H1 (cell line): ENCODE results near the gene GABRR3. TPM values are rescaled to one million over a fixed set of nuclear protein-coding genes. Genes with fewer than 3 reads are reported as not detected.

Source experiments
- CTCF ChIA-PET: fragments of 300-600 bp; sonication (Branson Sonifier 250); formaldehyde crosslinking; loops from one replicate; lab custom pipeline; 2021; ENCODE audit not compliant: partially characterized antibody; lab: Charles Lee
- POLR2A ChIA-PET: fragments of 300-600 bp; sonication (Branson Sonifier 250); formaldehyde crosslinking; loops from one replicate; lab custom pipeline; 2021; ENCODE audit warnings: inconsistent platforms; ENCODE audit not compliant: partially characterized antibody; lab: Charles Lee
- DNase-seq, 2 experiments: peaks; one replicate each; pipeline versions ENCODE4 v3.0.0 to v3.0.0-alpha.2; 2010 to 2022; ENCODE audit warnings: low spot score in 2 of 2, low read depth in 1 of 2, mixed read lengths in 1 of 2
- FAIRE-seq: peaks from 2 replicates; lab custom pipeline; 2011; peaks lifted over from hg19 to GRCh38; lab: Jason Lieb, UNC
- H2AFZ ChIP-seq: 2 replicates; pipeline ENCODE4 v1.8.1; 2012; ENCODE audit warnings: low read length, inconsistent platforms
- H2AK5ac ChIP-seq: 2 replicates; pipeline ENCODE4 v1.6.1; 2013; ENCODE audit warnings: low read depth, low read length
- H2BK120ac ChIP-seq: replicated peaks from 2 replicates; pipeline ENCODE3; 2013; ENCODE audit warnings: low read depth, low read length, inconsistent platforms
- H2BK12ac ChIP-seq: 2 replicates; pipeline ENCODE4 v1.6.1; 2013; ENCODE audit warnings: low read depth, low read length
- H2BK15ac ChIP-seq: 2 replicates; pipeline ENCODE4 v1.6.1; 2013; ENCODE audit warnings: low read length
- H2BK20ac ChIP-seq: 2 replicates; pipeline ENCODE4 v1.6.1; 2013; ENCODE audit warnings: low read length
- H2BK5ac ChIP-seq: 2 replicates; pipeline ENCODE4 v1.6.1; 2013; ENCODE audit warnings: low read depth, low read length
- H3K14ac ChIP-seq: 2 replicates; pipeline ENCODE4 v1.6.1; 2013; ENCODE audit warnings: inconsistent platforms; ENCODE audit not compliant: insufficient read length
- H3K18ac ChIP-seq: 2 replicates; pipeline ENCODE4 v1.6.1; 2013; ENCODE audit warnings: low read length; ENCODE audit errors: extremely low read depth
- H3K23ac ChIP-seq: 2 replicates; pipeline ENCODE4 v1.6.1; 2013; ENCODE audit warnings: inconsistent platforms; ENCODE audit not compliant: insufficient read length
- H3K23me2 ChIP-seq: 2 replicates; pipeline ENCODE4 v1.6.1; 2013; ENCODE audit warnings: low read depth, low read length
- H3K27ac ChIP-seq: 2 replicates; pipeline ENCODE4 v1.6.1; 2011; ENCODE audit warnings: low read depth, low read length, inconsistent platforms
- H3K27me3 ChIP-seq, 4 experiments: replicated peaks in 1 of 4; 1 replicate in 1 of 4; 2 replicates in 3 of 4; pipeline versions ENCODE4 v1.6.1 to v1.8.1; 2011 to 2013; ENCODE audit warnings: low read length in 3 of 4, mild to moderate bottlenecking in 3 of 4, inconsistent platforms in 2 of 4, mixed read lengths in 2 of 4, moderate library complexity in 1 of 4; ENCODE audit not compliant: control insufficient read depth in 3 of 4, insufficient read depth in 3 of 4; ENCODE audit errors: extremely low read depth in 1 of 4
- H3K36me3 ChIP-seq, 4 experiments: 2 replicates each; pipeline versions ENCODE4 v1.6.1 to v1.8.1; 2011 to 2013; ENCODE audit warnings: mild to moderate bottlenecking in 4 of 4, low read length in 3 of 4, moderate library complexity in 2 of 4, control low read depth in 1 of 4, inconsistent platforms in 1 of 4; ENCODE audit not compliant: insufficient read depth in 4 of 4, control insufficient read depth in 2 of 4
- H3K4ac ChIP-seq: replicated peaks from 2 replicates; pipeline ENCODE3; 2013; ENCODE audit warnings: low read length, low read depth, mixed read lengths, inconsistent platforms; ENCODE audit not compliant: insufficient read length
- H3K4me1 ChIP-seq, 4 experiments: replicated peaks in 1 of 4; 1 replicate in 1 of 4; 2 replicates in 3 of 4; pipeline versions ENCODE4 v1.6.1 to v1.8.1; 2011 to 2013; ENCODE audit warnings: low read length in 3 of 4, inconsistent platforms in 2 of 4, mixed read lengths in 1 of 4; ENCODE audit not compliant: insufficient read depth in 4 of 4, control insufficient read depth in 3 of 4
- H3K4me2 ChIP-seq, 2 experiments: 2 replicates each; pipeline versions ENCODE4 v1.6.1 to v1.8.1; 2011 to 2013; ENCODE audit warnings: low read depth in 2 of 2, low read length in 2 of 2, control low read depth in 1 of 2, inconsistent platforms in 1 of 2, mild to moderate bottlenecking in 1 of 2; ENCODE audit not compliant: insufficient read depth in 1 of 2
- H3K4me3 ChIP-seq, 4 experiments: fragments of 200-600, 300-600 bp in 1 of 4; sonication (generic), shearing (Covaris generic), sonication (Bioruptor Twin) in 1 of 4; 2 replicates each; pipeline versions ENCODE4 v1.5.1 to v1.8.1; 2011 to 2016; ENCODE audit warnings: low read length in 4 of 4, low read depth in 3 of 4, control low read depth in 2 of 4, inconsistent platforms in 2 of 4, mild to moderate bottlenecking in 2 of 4, mixed read lengths in 1 of 4, moderate library complexity in 1 of 4; ENCODE audit not compliant: insufficient read depth in 2 of 4; ENCODE audit errors: extremely low read depth in 1 of 4
- H3K56ac ChIP-seq: replicated peaks from 2 replicates; pipeline ENCODE3; 2013; ENCODE audit warnings: low read depth, mild to moderate bottlenecking, mixed read lengths, low read length, inconsistent platforms; ENCODE audit not compliant: insufficient read length
- H3K79me1 ChIP-seq: 2 replicates; pipeline ENCODE4 v1.6.1; 2013; ENCODE audit warnings: low read depth, low read length, control low read depth
- H3K79me2 ChIP-seq, 2 experiments: 2 replicates each; pipeline versions ENCODE4 v1.6.1 to v1.8.1; 2012 to 2013; ENCODE audit warnings: low read length in 2 of 2, mild to moderate bottlenecking in 2 of 2, inconsistent platforms in 1 of 2; ENCODE audit not compliant: insufficient read depth in 2 of 2, control insufficient read depth in 1 of 2
- H3K9ac ChIP-seq, 4 experiments: replicated peaks in 1 of 4; 1 replicate in 1 of 4; 2 replicates in 3 of 4; pipeline versions ENCODE4 v1.6.1 to v1.8.1; 2011 to 2013; ENCODE audit warnings: low read depth in 3 of 4, low read length in 3 of 4, control low read depth in 2 of 4, mild to moderate bottlenecking in 2 of 4, moderate library complexity in 2 of 4, inconsistent platforms in 1 of 4; ENCODE audit errors: extremely low read depth in 1 of 4
- H3K9me3 ChIP-seq, 2 experiments: 2 replicates each; pipeline versions ENCODE4 v1.6.1 to v1.8.1; 2012 to 2013; ENCODE audit warnings: mild to moderate bottlenecking in 2 of 2, moderate library complexity in 2 of 2, control low read depth in 1 of 2, inconsistent platforms in 1 of 2, low read depth in 1 of 2, low read length in 1 of 2, mixed read lengths in 1 of 2; ENCODE audit not compliant: insufficient read depth in 2 of 2
- H4K20me1 ChIP-seq, 2 experiments: replicated peaks in 1 of 2; 2 replicates each; pipeline versions ENCODE3 to v1.8.1; 2011 to 2013; ENCODE audit warnings: inconsistent platforms in 2 of 2, low read length in 2 of 2, mild to moderate bottlenecking in 1 of 2; ENCODE audit not compliant: insufficient read depth in 2 of 2, control insufficient read depth in 1 of 2
- H4K5ac ChIP-seq: 2 replicates; pipeline ENCODE4 v1.6.1; 2013; ENCODE audit warnings: low read length, low read depth, mixed read lengths, inconsistent platforms; ENCODE audit not compliant: insufficient read length
- H4K8ac ChIP-seq: 2 replicates; pipeline ENCODE4 v1.8.0; 2013; ENCODE audit warnings: mild to moderate bottlenecking, moderate library complexity, low read length, inconsistent platforms; ENCODE audit not compliant: insufficient read depth; ENCODE audit errors: extremely low read depth
- H4K91ac ChIP-seq: replicated peaks from 2 replicates; pipeline ENCODE3; 2013; ENCODE audit warnings: low read length, mixed read lengths, inconsistent platforms; ENCODE audit not compliant: insufficient read length
- BRCA1 ChIP-seq: IDR thresholded peaks from 2 replicates; pipeline ENCODE4 v1.6.1; 2012; ENCODE audit warnings: low read depth, low read length, improper control_type of control experiment
- CBX5 ChIP-seq: fragments of 300-800, 300-1000 bp; sonication (generic); IDR thresholded peaks from 2 replicates; pipeline ENCODE4 v1.7.1; 2016; ENCODE audit warnings: antibody characterized with exemption, low read length, low read depth
- CHD2 ChIP-seq: IDR thresholded peaks from 2 replicates; pipeline ENCODE4 v1.6.1; 2012; ENCODE audit warnings: low read length, improper control_type of control experiment
- EP300 ChIP-seq, 2 experiments: IDR thresholded peaks; 1 replicate in 1 of 2; 2 replicates in 1 of 2; pipeline ENCODE4 v1.6.1; 2011 to 2012; ENCODE audit warnings: low read depth in 2 of 2, low read length in 2 of 2, mild to moderate bottlenecking in 2 of 2, borderline replicate concordance in 1 of 2, inconsistent platforms in 1 of 2, moderate library complexity in 1 of 2
- JUND ChIP-seq: IDR thresholded peaks from 2 replicates; pipeline ENCODE4 v1.6.1; 2011; ENCODE audit warnings: mild to moderate bottlenecking, improper control_type of control experiment, low read length
- SP4 ChIP-seq: IDR thresholded peaks from 2 replicates; pipeline ENCODE4 v1.6.1; 2012; ENCODE audit warnings: low read length, inconsistent platforms
- TAF1 ChIP-seq: IDR thresholded peaks from 2 replicates; pipeline ENCODE4 v1.6.1; 2011; ENCODE audit warnings: mild to moderate bottlenecking, low read depth, low read length
- TAF7 ChIP-seq: optimal IDR thresholded peaks from 2 replicates; pipeline ENCODE3; 2011; ENCODE audit warnings: low read depth, mild to moderate bottlenecking, inconsistent platforms, low read length, moderate library complexity, borderline replicate concordance
- ZNF274 ChIP-seq: IDR thresholded peaks from 2 replicates; pipeline ENCODE4 v1.7.0; 2012; ENCODE audit warnings: low read length, borderline replicate concordance; ENCODE audit errors: extremely low read depth
- WGBS, 2 experiments: shearing (Covaris generic) in 1 of 2; methylation state at CpG; one replicate each; pipeline versions ENCODE4 v1.1.6 to v1.1.7; 2013 to 2015; ENCODE audit warnings: low lambda C conversion rate in 2 of 2, mixed read lengths in 2 of 2, inconsistent platforms in 1 of 2, low coverage in 1 of 2, missing lambda C conversion rate in 1 of 2; ENCODE audit not compliant: insufficient replicate concordance in 2 of 2, insufficient coverage in 1 of 2, insufficient read length in 1 of 2; ENCODE audit errors: extremely low coverage in 1 of 2, missing lambda C conversion rate in 1 of 2; 5-methylcytosine and 5-hydroxymethylcytosine counted together
- polyA plus RNA-seq, 7 experiments: library from polyadenylated mRNA; depleted of rRNA in 3 of 7; stranded (reverse) in 5 of 7; unstranded in 2 of 7; fragments of >200 nt in 5 of 7; fragments of 200-250 nt in 2 of 7; gene quantifications; 1 replicate in 5 of 7; 2 replicates in 1 of 7; 4 replicates in 1 of 7; pipeline versions ENCODE4 v1.2.1 to v1.2.3, GENCODE V29; 2011 to 2013; ENCODE audit warnings: missing spikeins in 2 of 7, mixed read lengths in 2 of 7
- total RNA-seq: library from RNA; stranded (reverse); fragmentation: NEBNext Ultra II Directional; extraction: Animal tissue kit (Norgen Biotek cat#: 25700); gene quantifications from 2 replicates; pipeline ENCODE4 v1.2.1, GENCODE V29; 2021

The GABRR3 gene
- total and polyA plus RNA-seq, 2 of the 8 experiments (the other 6 are each of a cell fraction or from before 2014, with no cell fraction given): not detected

- Histone ChIP-seq H3K14ac (no peak overlapping the region), H3K79me1 (peaks cover 2% of the 10 kb centered on the region; the same call in 1 of the 2 replicates), H3K79me2 (no peaks in the 10 kb centered on the region), H3K18ac (no peak overlapping the region), H2BK15ac (no peak overlapping the region), H2BK120ac (no peak overlapping the region), H3K9me3 (no peaks in the 10 kb centered on the region), H2BK20ac (no peak overlapping the region), H3K27me3 (no peaks in the 10 kb centered on the region), H4K20me1 (no peaks in the 10 kb centered on the region), H3K9ac (no peak overlapping the region), H2BK5ac (no peak overlapping the region), H4K91ac (no peak overlapping the region), H4K5ac (no peak overlapping the region), H2AK5ac (no peak overlapping the region), H3K56ac (no peak overlapping the region), H3K4me2 (no peak overlapping the region), H3K4me3 (no peak overlapping the region), H3K23ac (no peak overlapping the region), H2AFZ (no peak overlapping the region), H3K36me3 (no peaks in the 10 kb centered on the region; a peak in 1 of 8 replicates), H2BK12ac (no peak overlapping the region), H3K4me1 (no peaks in the 10 kb centered on the region), H4K8ac (no peak overlapping the region), H3K23me2 (peaks cover 4% of the 10 kb centered on the region; the same call in 1 of the 2 replicates), H3K4ac (no peak overlapping the region), H3K27ac (no peak overlapping the region)
- ChIA-PET CTCF (interaction anchor here (1.0 to 1.9 kb wide), 4 partner anchors 15 to 178 kb away, joined by 3 to 11 read pairs (median 4); no protein-coding TSS in a partner anchor), POLR2A (no interaction called here)
- DNase-seq: no peak
- 88% methylated on average over 1 of the region's 1 CpG; no CpG with 5 or more reads in 1 of the 2 experiments for WGBS, 2 experiments
- FAIRE-seq: no peak
- TF ChIP-seq BRCA1 (no peak), TAF7 (no peak), TAF1 (no peak), JUND (no peak), EP300 (IDR thresholded peaks at IDR 0.05; ENCODE audit: borderline replicate concordance in 1 of 2, low read depth in 2 of 2, low read length in 2 of 2) (no peak), ZNF274 (no peak), CHD2 (no peak), SP4 (no peak), CBX5 (no peak)
Observed at GRCh38 chr3:97970156-97970555, 65.0 kb downstream of the GABRR3 start.
